ENCODE measurements around the gene ZMAT2.

- TF ChIP-seq CTCF (IDR thresholded peaks at IDR 0.05 in 2 of 3, conservative IDR thresholded peaks at IDR 0.05 in 1 of 3; ENCODE audit: borderline replicate concordance in 1 of 3, insufficient read depth in 1 of 3, low read depth in 2 of 3, low read length in 2 of 3) (no peak), EGR1 (IDR thresholded peaks at IDR 0.05; ENCODE audit: low read depth) (no peak), RAD21 (IDR thresholded peaks at IDR 0.05; ENCODE audit: low read depth) (no peak), JUND (IDR thresholded peaks at IDR 0.05) (no peak), MAX (IDR thresholded peaks at IDR 0.05) (no peak), POLR2A (IDR thresholded peaks at IDR 0.05; ENCODE audit: borderline replicate concordance, extremely low read depth, insufficient read depth, insufficient read length) (no peak), EZH2 (IDR thresholded peaks at IDR 0.05) (no peak), SIN3A (IDR thresholded peaks at IDR 0.05; ENCODE audit: low read depth) (no peak), ZBTB33 (IDR thresholded peaks at IDR 0.05; ENCODE audit: extremely low read depth, insufficient replicate concordance, low read length) (no peak), POLR2AphosphoS5 (IDR thresholded peaks at IDR 0.05; ENCODE audit: low read depth, low read length) (no peak)
Measured at GRCh38 chr5:140690376-140690932, 9.8 kb upstream of the ZMAT2 start.
